ENCODE data around the gene AGXT. TPM values are rescaled to one million over a fixed set of nuclear protein-coding genes. Genes with fewer than 3 reads are reported as not detected.

AGXT gene
- total RNA-seq, 1 experiment from 2014 or later, result not detected

- H3K27me3 ChIP-seq (replicated peaks; ENCODE audit: insufficient read depth, low read depth, low read length, poor library complexity), result no peaks in the 10 kb centered on the region
- POLR2A ChIA-PET (ENCODE audit: low non-redundant PET), result no interaction called here
- TF ChIP-seq CTCF (conservative IDR thresholded peaks at IDR 0.05; ENCODE audit: low read depth, low read length), result no peak
- no peak for TF ChIP-seq EZH2 (IDR thresholded peaks at IDR 0.05; ENCODE audit: borderline replicate concordance, low read depth, low read length, poor library complexity, severe bottlenecking)
- CTCF ChIA-PET, result no interaction called here
- H3K27ac ChIP-seq (ENCODE audit: low read depth, low read length, poor library complexity, severe bottlenecking), result no peak overlapping the region
- no peak overlapping the region for H3K4me3 ChIP-seq (ENCODE audit: low read depth, low read length, poor library complexity, severe bottlenecking)
- no peak for DNase-seq (ENCODE audit: low spot score)
- H3K36me3 ChIP-seq (ENCODE audit: insufficient read depth, low read length, poor library complexity, severe bottlenecking), result no peaks in the 10 kb centered on the region
- no TSS peak for BruUV-seq (replicated peaks)
- intact Hi-C loops (cut with micrococcal nuclease; ENCODE audit: unreplicated experiment), result no loop called here
- H3K4me1 ChIP-seq (ENCODE audit: insufficient read depth, low read length, poor library complexity, severe bottlenecking), result peaks cover 9% of the 10 kb centered on the region
- no peaks in the 10 kb centered on the region for H3K9me3 ChIP-seq (ENCODE audit: low read depth, low read length, poor library complexity, severe bottlenecking)
These were observed 31.7 kb downstream of the AGXT start for GRCh38 chr2:240900141-240900860.

- Histone ChIP-seq H3K4me3 (ENCODE audit: low read depth, low read length, poor library complexity, severe bottlenecking) (no peak overlapping the region), H3K9me3 (ENCODE audit: low read depth, low read length, poor library complexity, severe bottlenecking) (no peaks in the 10 kb centered on the region), H3K27me3 (replicated peaks; ENCODE audit: insufficient read depth, low read depth, low read length, poor library complexity) (no peaks in the 10 kb centered on the region), H3K36me3 (ENCODE audit: insufficient read depth, low read length, poor library complexity, severe bottlenecking) (no peaks in the 10 kb centered on the region), H3K4me1 (ENCODE audit: insufficient read depth, low read length, poor library complexity, severe bottlenecking) (peaks cover 14% of the 10 kb centered on the region), H3K27ac (ENCODE audit: low read depth, low read length, poor library complexity, severe bottlenecking) (no peak overlapping the region)
- BruUV-seq (replicated peaks), result no TSS peak
- TF ChIP-seq CTCF (conservative IDR thresholded peaks at IDR 0.05; ENCODE audit: low read depth, low read length), result no peak
- no peak for TF ChIP-seq EZH2 (IDR thresholded peaks at IDR 0.05; ENCODE audit: borderline replicate concordance, low read depth, low read length, poor library complexity, severe bottlenecking)
- POLR2A ChIA-PET (ENCODE audit: low non-redundant PET), result no interaction called here
- DNase-seq (ENCODE audit: low spot score), result no peak
- CTCF ChIA-PET, result no interaction called here
- intact Hi-C loops (cut with micrococcal nuclease; ENCODE audit: unreplicated experiment), result no loop called here
These were observed 33.5 kb downstream of the AGXT start for GRCh38 chr2:240901986-240902614.

GRCh38 chr2:240902615-240903041 lies 34.0 kb downstream of the AGXT start:
- Histone ChIP-seq H3K36me3 (ENCODE audit: insufficient read depth, low read length, poor library complexity, severe bottlenecking) (no peaks in the 10 kb centered on the region), H3K4me1 (ENCODE audit: insufficient read depth, low read length, poor library complexity, severe bottlenecking) (peaks cover 14% of the 10 kb centered on the region), H3K27me3 (replicated peaks; ENCODE audit: insufficient read depth, low read depth, low read length, poor library complexity) (no peaks in the 10 kb centered on the region), H3K4me3 (ENCODE audit: low read depth, low read length, poor library complexity, severe bottlenecking) (no peak overlapping the region), H3K9me3 (ENCODE audit: low read depth, low read length, poor library complexity, severe bottlenecking) (no peaks in the 10 kb centered on the region), H3K27ac (ENCODE audit: low read depth, low read length, poor library complexity, severe bottlenecking) (no peak overlapping the region)
- BruUV-seq (replicated peaks), result no TSS peak
- no peak for DNase-seq (ENCODE audit: low spot score)
- POLR2A ChIA-PET (ENCODE audit: low non-redundant PET), result no interaction called here
- intact Hi-C loops (cut with micrococcal nuclease; ENCODE audit: unreplicated experiment), result no loop called here
- TF ChIP-seq CTCF (conservative IDR thresholded peaks at IDR 0.05; ENCODE audit: low read depth, low read length) (no peak), EZH2 (IDR thresholded peaks at IDR 0.05; ENCODE audit: borderline replicate concordance, low read depth, low read length, poor library complexity, severe bottlenecking) (no peak)
- CTCF ChIA-PET, result no interaction called here
